GM18498 (cell line): ENCODE measurements around the gene COL27A1.
A peak's percentile ranks its signal among the peaks of the same experiment; 100 is the strongest.
"Not testable (repeated sequence)": the region's sequence is repeated elsewhere in the genome, so short reads cannot be mapped to it uniquely, and the experiment has no call there.

Experiments used
- ATAC-seq: cut with Tn5 transposase; IDR thresholded peaks from one replicate; pipeline ENCODE4 v1.9.1; 2021; ENCODE audit warnings: mild to moderate bottlenecking, moderate library complexity; ENCODE audit not compliant: unreplicated experiment

COL27A1 gene

DNA sequence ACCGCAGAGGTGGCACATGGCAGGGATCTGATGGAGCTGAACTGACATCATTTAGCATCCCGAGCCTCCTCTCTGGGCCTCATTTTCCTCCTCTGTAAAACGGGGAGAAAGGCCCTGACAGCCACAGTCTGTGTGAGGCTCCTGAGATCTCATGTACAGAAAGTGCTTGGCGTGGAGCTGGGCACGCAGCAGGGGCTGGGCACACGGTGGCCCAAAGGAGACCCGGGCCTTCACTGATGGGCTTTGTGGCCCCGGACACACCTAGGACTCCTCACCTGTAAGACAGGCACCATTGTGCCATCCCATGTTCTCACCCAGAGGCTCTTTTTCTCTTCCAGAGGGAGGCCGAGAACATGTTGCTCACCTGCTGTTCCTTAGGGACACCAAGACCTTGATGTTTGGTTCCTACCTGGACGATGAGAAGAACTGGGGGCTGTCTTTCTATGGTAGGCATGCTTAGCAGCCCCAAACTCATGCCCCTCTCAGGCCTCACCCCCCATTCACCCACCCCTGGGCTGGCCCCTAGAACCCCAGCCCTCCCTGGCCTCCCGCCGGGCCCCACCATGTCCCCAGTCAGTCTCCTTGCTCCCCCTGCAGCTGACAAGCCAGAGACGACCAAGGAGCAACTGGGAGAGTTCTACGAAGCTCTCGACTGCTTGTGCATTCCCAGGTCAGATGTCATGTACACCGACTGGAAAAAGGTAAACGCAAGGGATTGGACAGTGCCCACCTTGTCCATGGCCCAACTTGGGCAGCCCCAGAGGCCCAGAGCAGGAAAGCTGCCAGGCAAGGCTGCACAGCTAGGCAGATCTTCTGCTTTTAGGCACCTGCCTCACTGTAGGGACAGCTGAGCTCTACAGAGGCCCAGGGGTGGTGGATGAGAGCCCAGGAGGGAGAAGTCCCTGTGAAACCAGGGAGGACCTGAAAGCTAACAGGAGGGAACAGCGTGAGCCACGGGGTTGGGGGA is 176.2 kb downstream of the COL27A1 start:
- ATAC-seq: not testable (repeated sequence)

GRCh38 chr9:114332474-114333040 is 177.2 kb downstream of the COL27A1 start:
- not testable (repeated sequence) for ATAC-seq

DNA sequence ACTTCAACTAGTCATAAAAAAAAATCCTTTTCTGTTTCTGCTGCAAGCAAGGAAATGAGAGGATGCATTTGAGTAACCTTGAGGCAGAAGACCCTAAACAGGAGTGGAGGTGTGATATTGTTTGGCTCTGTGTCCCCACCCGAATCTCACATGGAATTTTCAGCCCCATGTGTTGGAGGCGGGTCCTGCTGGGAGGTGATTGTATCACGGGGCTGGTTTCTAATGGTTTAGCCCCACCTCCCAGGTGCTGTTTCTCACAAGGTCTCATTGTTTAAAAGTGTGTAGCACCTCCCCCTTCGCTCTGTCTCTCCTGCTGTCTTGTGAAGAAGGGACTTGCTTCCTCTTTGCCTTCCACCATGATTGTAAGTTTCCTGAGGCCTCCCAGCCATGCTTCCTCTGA is 178.4 kb downstream of the COL27A1 start:
- ATAC-seq: not testable (repeated sequence)

DNA sequence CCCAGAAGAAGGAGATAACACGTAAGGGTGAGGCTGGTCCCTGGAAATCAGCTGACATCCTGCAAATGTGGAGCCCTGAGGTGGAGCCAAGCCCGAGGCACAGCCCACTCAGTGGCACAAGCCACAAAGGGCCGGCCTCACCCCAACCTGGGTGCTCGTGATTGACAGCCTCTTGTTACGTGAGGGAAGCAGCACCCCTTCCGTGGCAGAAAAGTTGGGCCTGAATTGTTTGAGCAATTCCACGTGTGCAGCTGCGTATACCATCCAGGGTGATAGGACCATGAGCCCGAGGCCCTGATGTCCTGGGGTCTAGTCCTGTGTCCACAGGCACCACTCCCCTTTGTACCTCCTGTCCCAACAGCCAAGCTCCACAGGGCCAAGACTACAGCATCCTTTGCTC is 179.2 kb downstream of the COL27A1 start:
- no peak for ATAC-seq

- no peak for ATAC-seq
Observed at GRCh38 chr9:114335745-114336144, 180.4 kb downstream of the COL27A1 start.

- no peak for ATAC-seq
Observed at GRCh38 chr9:114336157-114336556, 180.8 kb downstream of the COL27A1 start.

- no peak for ATAC-seq
Observed at GRCh38 chr9:114336699-114337395, 181.5 kb downstream of the COL27A1 start.

DNA sequence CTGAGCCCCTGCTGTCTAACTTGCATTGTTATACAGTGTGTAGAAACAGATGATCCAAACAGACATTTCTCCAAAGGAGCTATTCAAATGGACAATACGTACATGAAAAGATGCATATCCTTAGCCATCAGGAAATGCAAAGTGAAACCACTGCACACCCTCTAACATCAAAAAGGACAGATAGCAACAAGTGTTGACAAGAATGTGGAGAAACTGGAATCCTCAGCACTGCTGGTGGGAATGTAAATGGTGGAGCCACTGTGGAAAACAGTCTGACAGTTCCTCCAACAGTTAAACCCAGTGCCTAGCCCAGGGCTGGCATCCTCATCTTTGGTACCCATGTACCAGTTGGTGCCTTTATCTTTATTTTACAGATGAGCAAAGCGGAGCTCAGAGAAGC is 182.8 kb downstream of the COL27A1 start:
- no peak for ATAC-seq

DNA sequence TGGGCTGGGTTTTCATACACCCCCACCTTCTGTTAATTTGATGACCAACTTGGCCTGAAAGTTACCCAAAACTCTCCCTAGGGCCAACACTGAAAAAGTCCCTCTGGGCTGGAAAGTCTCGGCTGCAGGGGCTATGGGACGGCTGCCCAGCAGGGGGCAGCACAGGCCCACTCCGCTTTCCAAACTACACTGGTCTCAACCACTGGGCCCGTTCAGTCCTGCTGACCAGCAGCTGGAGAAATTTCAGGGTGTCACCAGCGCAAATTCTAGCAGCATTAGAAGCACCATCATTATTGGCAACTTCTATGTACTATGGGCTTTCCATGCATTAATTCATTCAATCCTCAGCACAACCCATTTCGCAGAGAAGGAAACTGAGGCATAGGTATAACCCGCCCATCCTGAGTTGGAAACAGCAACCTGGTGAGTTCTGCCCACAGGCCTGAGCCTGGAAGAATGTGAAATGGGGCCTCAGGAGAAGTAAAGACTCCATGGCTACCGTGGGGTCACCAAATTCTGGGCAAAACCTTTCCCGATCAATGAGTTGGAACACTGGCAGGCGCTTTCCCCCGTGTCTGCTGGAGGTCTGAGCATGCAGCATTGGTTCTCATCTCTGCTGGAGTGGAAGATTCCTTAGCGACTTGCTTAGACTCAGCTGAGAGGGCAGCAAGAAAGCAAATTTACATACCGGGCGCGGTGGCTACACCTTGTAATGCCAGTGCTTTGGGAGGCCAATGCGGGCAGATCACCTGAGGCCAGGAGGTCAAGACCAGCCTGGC is 184.0 kb downstream of the COL27A1 start:
- ATAC-seq: peak; percentile 45

DNA sequence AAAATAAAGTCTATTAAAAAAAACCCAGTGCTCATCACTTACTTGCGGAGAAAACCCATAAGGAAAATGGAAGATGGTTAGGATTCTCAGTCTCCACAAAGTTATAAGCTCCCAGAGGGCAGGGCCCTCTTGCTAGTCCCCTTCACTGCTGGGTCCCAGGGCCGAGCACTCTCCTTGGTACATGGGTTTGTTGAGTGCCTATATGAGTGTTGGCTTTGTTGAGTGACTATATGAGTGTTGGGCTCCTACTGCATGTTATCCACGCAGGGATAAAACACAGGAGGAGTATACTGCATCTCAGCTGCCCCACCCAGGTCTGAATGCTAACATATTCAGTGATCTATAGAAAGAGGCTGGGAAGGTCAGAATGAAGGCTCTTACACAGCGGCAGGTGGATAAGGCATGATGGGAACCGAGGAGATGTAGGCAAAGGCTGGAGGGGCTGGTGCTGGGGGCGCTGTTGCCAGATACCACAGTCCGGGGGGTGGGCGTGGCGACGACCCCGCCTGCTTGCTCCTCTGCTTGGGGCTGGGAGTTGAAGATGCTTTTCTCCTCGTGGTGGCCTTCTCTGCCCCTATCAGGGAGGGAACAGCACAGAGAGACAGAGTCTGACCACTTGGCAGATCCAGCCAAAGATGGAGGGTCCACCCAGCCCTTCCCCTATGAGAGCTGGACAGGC is 186.0 kb downstream of the COL27A1 start:
- ATAC-seq: no peak

DNA sequence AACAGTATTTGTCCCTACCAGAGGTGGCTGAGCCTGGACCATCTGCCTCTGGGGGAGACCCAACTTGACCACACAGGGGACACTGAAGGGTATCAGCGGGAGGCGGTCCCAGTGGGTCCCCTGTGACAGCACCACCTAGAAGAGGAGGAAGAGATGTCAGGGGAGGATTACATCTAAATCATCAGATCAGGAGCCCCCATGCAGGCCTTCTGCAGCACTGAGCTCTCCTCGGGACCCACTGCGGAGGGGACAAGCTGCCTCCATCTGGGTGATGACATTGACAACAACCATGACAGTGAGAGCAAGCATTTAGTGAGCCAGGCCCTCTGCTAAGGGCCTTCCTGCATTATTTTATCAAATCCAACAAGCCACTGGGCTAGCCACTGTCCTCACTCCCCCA is 186.7 kb downstream of the COL27A1 start:
- no peak for ATAC-seq

DNA sequence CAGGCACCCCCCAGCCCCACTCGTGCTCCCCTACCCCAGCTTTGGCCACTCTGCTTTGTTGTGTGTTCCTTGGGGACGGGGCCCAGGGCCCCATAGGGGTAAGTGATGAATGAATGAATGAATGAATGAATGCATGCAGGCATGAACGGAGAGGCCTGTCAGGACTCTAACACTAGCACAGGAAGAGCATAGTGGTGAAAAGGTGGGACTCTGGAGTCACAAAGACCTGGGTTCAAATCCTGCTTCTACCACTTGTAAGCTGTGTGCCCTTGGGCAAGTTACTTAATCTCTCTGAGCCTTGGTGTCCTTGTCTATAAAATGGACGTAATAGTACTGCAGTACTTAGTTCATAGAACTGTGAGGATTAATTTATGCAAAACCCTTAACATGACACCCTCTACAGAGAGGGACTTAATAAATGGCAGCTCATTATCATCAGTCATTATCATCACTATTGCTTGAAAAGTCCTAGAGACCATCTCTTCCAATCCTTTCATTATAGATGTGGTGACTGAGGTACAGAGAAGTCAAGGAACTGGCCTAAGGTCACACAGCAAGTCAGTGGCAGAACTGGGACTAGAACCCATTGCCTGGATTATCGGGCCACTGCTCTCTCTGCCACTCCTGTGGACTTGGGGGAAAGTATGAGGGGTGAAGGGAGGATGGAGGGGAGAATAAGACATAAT is 187.6 kb downstream of the COL27A1 start:
- no peak for ATAC-seq

DNA sequence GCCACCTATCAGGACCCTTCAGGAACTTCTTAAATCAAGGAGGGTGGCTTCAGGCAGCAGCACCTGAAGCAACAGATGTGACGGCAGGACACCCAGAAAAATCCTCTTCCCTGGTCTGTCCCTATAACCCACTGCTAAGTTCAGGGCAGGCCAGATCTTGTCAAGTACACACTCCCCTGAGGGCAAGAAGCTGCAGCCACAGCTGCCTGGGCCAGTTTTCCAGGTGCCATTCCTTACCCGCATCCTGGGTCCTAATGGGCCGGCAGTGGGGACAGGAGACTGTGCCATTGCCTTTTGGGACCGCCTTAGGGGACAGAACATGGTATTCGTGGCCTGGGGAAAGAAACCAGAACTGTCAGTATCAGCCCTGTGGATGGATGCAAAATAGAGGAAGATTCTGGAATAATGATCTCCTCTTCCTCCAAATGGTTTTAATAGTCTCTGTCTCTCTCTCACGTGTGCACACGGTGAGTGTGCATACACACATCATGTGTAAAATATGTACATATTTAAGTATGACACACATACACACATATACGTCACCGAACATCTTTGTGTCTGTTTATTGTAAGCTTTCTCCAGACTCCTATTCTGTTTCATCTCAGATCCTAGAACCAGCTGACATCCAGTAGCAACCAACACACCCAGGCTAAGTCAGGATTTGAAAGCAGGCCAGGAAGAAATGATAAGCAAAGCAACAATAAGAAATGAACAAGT is 188.3 kb downstream of the COL27A1 start:
- no peak for ATAC-seq

- no peak for ATAC-seq
Observed at GRCh38 chr9:114344188-114344566, 188.8 kb downstream of the COL27A1 start.

DNA sequence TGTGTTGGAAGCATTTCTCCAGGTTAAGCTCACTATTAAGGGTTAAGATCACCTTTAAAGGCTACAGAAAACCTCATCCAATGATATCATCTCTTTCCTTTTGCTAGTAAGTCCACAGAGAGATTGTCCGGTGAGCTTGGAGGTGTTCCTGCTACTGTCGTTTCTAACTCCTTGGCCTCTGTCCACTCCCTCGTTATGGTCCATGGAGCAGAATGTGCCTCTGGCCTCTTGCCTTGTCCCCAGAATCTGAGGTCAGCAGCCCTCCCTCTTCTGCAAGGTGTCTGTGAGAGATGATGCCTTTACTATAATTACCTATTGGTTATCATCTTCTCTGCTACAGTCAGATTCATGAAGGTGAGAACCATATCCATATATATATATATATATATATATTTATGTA is 189.4 kb downstream of the COL27A1 start:
- ATAC-seq: no peak

DNA sequence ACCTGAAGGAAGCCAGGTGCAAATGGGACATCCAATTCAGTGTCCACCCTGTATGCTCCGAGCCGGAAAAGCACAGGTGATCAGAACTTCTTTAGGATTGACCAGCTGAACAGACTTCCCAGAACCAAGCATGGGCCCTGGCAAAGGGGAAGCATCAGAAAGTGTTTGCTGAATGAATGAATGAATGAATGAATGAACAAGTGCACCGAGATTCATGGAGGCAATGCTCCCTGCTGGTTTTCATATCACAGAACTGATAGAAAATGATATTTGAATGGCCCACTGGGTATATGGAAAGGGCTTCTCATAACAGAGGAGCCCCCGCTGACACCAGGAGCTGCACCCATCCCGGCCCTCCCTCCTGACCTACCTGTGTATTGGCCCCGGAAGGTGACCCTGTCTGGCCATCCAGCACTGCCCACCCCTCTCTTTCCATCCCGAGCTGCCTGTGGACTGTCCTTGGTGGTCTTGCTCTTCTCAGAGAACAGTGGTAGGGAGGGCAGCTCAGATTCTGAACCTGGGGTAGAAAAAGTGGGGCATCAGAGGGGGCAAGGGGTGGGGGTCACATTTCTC is 190.2 kb downstream of the COL27A1 start:
- no peak for ATAC-seq

- ATAC-seq: no peak
Observed at GRCh38 chr9:114346146-114346545, 190.8 kb downstream of the COL27A1 start.

GRCh38 chr9:114347675-114348074 is 192.3 kb downstream of the COL27A1 start:
- ATAC-seq: no peak
